ENCODE measurements around the gene HHAT.

DNA sequence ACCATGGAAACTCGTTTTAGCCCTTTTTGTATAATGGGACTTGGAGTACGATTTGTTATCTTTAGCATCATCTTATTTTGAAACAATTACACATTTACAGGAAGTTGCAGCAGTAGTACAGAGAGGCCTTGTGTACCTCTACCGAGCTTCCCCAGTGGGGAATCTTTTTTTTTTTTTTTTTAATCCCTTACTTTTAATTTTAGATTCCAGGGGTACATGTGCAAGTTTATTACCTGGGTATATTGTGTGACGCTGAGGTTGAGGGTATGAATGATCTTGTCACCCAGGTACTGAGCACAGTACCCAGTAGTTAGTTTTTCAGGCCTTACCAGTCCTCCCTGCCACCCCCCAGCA lies 45.9 kb downstream of the HHAT start:
- TF ChIP-seq POLR2A (IDR thresholded peaks at IDR 0.05) (no peak), POLR2AphosphoS5 (IDR thresholded peaks at IDR 0.05) (no peak)
- TF ChIP-seq, protein P1, sequence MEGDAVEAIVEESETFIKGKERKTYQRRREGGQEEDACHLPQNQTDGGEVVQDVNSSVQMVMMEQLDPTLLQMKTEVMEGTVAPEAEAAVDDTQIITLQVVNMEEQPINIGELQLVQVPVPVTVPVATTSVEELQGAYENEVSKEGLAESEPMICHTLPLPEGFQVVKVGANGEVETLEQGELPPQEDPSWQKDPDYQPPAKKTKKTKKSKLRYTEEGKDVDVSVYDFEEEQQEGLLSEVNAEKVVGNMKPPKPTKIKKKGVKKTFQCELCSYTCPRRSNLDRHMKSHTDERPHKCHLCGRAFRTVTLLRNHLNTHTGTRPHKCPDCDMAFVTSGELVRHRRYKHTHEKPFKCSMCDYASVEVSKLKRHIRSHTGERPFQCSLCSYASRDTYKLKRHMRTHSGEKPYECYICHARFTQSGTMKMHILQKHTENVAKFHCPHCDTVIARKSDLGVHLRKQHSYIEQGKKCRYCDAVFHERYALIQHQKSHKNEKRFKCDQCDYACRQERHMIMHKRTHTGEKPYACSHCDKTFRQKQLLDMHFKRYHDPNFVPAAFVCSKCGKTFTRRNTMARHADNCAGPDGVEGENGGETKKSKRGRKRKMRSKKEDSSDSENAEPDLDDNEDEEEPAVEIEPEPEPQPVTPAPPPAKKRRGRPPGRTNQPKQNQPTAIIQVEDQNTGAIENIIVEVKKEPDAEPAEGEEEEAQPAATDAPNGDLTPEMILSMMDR (IDR thresholded peaks at IDR 0.05): peak in 1 of 3 donors; percentile 2

Data from breast epithelium (tissue), 3 donors.